Adrenal gland (tissue), 12 donors: ENCODE data around the gene C9orf78. TPM values are rescaled to one million over a fixed set of nuclear protein-coding genes. Genes with fewer than 3 reads are reported as not detected.
"Not testable (repeated sequence)": the region's sequence is repeated elsewhere in the genome, so short reads cannot be mapped to it uniquely, and the experiment has no call there.

Source experiments
- DNase-seq, 7 donors: peaks; one replicate each; pipeline ENCODE4 v3.0.0-alpha.2; 2019 to 2020
- H3K27ac ChIP-seq, 5 donors: fragments of 200-600 bp; sonication (generic) in 4 of 5; 1 replicate in 3 of 5; 2 replicates in 2 of 5; pipeline versions ENCODE4 v1.5.1 to v1.8.0; 2016 to 2020; ENCODE audit warnings: mild to moderate bottlenecking in 1 of 5
- H3K27me3 ChIP-seq: fragments of 200-600 bp; 2 replicates; pipeline ENCODE4 v1.8.0; 2021
- H3K36me3 ChIP-seq, 2 donors: fragments of 200-600 bp; replicated peaks in 1 of 2; 1 replicate in 1 of 2; 2 replicates in 1 of 2; pipeline versions ENCODE4 v1.5.1 to v1.8.0; 2018 to 2022
- H3K4me1 ChIP-seq, 2 donors: fragments of 200-600 bp; replicated peaks in 1 of 2; 1 replicate in 1 of 2; 2 replicates in 1 of 2; pipeline versions ENCODE4 v1.5.1 to v1.8.0; 2018 to 2021
- H3K4me3 ChIP-seq, 4 donors: fragments of 200-600 bp; sonication (generic) in 3 of 4; one replicate each; pipeline ENCODE4 v1.5.1; 2016 to 2018
- H3K9me3 ChIP-seq, 3 donors: fragments of 200-600 bp; sonication (generic) in 1 of 3; replicated peaks in 1 of 3; 1 replicate in 2 of 3; 2 replicates in 1 of 3; pipeline versions ENCODE4 v1.5.1 to v1.8.0; 2016 to 2021
- CTCF ChIP-seq, 6 experiments: fragments of 450-650 bp in 4 of 6; fragments of 200-600 bp in 2 of 6; sonication (generic) in 1 of 6; IDR thresholded peaks; 1 replicate in 5 of 6; 2 replicates in 1 of 6; pipeline versions ENCODE4 v1.5.1 to v1.8.0; 2016 to 2021; ENCODE audit warnings: antibody characterized with exemption in 6 of 6, mild to moderate bottlenecking in 2 of 6, moderate library complexity in 1 of 6
- POLR2A ChIP-seq, 2 donors: fragments of 450-650 bp; IDR thresholded peaks; one replicate each; pipeline ENCODE4 v1.6.1; 2017; ENCODE audit warnings: antibody characterized with exemption in 2 of 2, mild to moderate bottlenecking in 2 of 2, moderate library complexity in 1 of 2
- WGBS, 4 donors: extraction: QIAGEN DNeasy Blood & Tissue Kit in 2 of 4; methylation state at CpG; one replicate each; pipeline versions ENCODE4 v1.1.5 to v1.1.7; 2013 to 2017; 5-methylcytosine and 5-hydroxymethylcytosine counted together
- intact Hi-C, 2 donors: fragments of 100-400 bp; cut with DNase I; formaldehyde crosslinking; loops; one replicate each; pipeline versions ENCODE4 v1.14.1 to v1.15.0; 2022 to 2023
- polyA plus RNA-seq, 3 donors: library from polyadenylated mRNA; stranded (reverse); fragments of 200-250 nt in 2 of 3; fragments of 350-450 nt in 1 of 3; fragmentation: Illumina TruSeq in 1 of 3; extraction: RNeasy Lipid Tissue Mini Kit (QIAGEN cat#74804) in 1 of 3; gene quantifications; one replicate each; pipeline ENCODE4 v1.2.3, GENCODE V29; 2013 to 2014
- total RNA-seq, 9 donors: library from RNA; depleted of rRNA in 4 of 9; stranded (reverse); fragments of >200 nt in 4 of 9; fragments of 120-200 nt in 1 of 9; fragmentation: NEBNext Ultra II Directional in 1 of 9; extraction: Animal tissue kit (Norgen Biotek cat#: 25700) in 1 of 9; gene quantifications; one replicate each; pipeline versions ENCODE4 v1.1.0 to v1.2.4, GENCODE V29; 2013 to 2023
- donor health status: healthy with polysubstance abuse.
- donor health status: Bipolar disorder and iron deficiency.
- donor health status: DM: yes; HTN: yes; CAD: no.
- donor health status: DM: no; HTN: no; CAD: no.
- donor health status: DM: no; HTN: no; CAD: no.
- donor health status: DM: yes; HTN: yes; CAD: no.

The C9orf78 gene
- total and polyA plus RNA-seq, 12 donors, result 35.6 to 116 (median 43.2) TPM

- no peaks in the 10 kb centered on the region for H3K9me3 ChIP-seq
- H3K36me3 ChIP-seq, result no peaks in the 10 kb centered on the region
- no peak for TF ChIP-seq POLR2A (IDR thresholded peaks at IDR 0.05)
- no peak for TF ChIP-seq CTCF (IDR thresholded peaks at IDR 0.05)
- no peak for DNase-seq
- H3K27me3 ChIP-seq, result no peaks in the 10 kb centered on the region
- WGBS, 4 donors, result 73 to 85% (median 82%) methylated on average over 8 of the region's 8 CpGs
- intact Hi-C loops, result no loop called here
- no peak overlapping the region for H3K27ac ChIP-seq
- H3K4me3 ChIP-seq, result no peak overlapping the region
- H3K4me1 ChIP-seq, result no peaks in the 10 kb centered on the region
Observed at GRCh38 chr9:129794549-129794948, 40.5 kb downstream of the C9orf78 start.

- intact Hi-C loops, result loop anchor here in 1 of 2 donors (5.0 kb wide), 1 partner anchor 139 kb away; no protein-coding TSS in a partner anchor
- TF ChIP-seq POLR2A (IDR thresholded peaks at IDR 0.05) (no peak), CTCF (IDR thresholded peaks at IDR 0.05) (no peak)
- Histone ChIP-seq H3K9me3 (no peaks in the 10 kb centered on the region), H3K4me3 (no peak overlapping the region), H3K4me1 (no peaks in the 10 kb centered on the region), H3K27me3 (peaks cover 7% of the 10 kb centered on the region), H3K36me3 (no peaks in the 10 kb centered on the region), H3K27ac (no peak overlapping the region)
- DNase-seq, result no peak
- 78 to 80% (median 78%) methylated on average over 10 of the region's 10 CpGs for WGBS, 4 donors
Observed at GRCh38 chr9:129786481-129786880, 48.6 kb downstream of the C9orf78 start.

GRCh38 chr9:129785866-129786265, 49.2 kb downstream of the C9orf78 start:
- no peaks in the 10 kb centered on the region for H3K36me3 ChIP-seq
- intact Hi-C loops, result loop anchor here (2.0 to 5.0 kb wide), 2 partner anchors 49 to 139 kb away; no protein-coding TSS in a partner anchor
- DNase-seq, result no peak
- H3K4me1 ChIP-seq, result no peaks in the 10 kb centered on the region
- TF ChIP-seq POLR2A (IDR thresholded peaks at IDR 0.05) (no peak), CTCF (IDR thresholded peaks at IDR 0.05) (no peak)
- WGBS, 4 donors, result 63 to 91% (median 87%) methylated on average over 1 of the region's 1 CpG
- no peak overlapping the region for H3K4me3 ChIP-seq
- peaks cover 7% of the 10 kb centered on the region for H3K27me3 ChIP-seq
- H3K27ac ChIP-seq, result no peak overlapping the region
- H3K9me3 ChIP-seq, result no peaks in the 10 kb centered on the region

GRCh38 chr9:129784970-129785369, 50.1 kb downstream of the C9orf78 start:
- not testable (repeated sequence) for DNase-seq, H3K36me3 ChIP-seq, H3K9me3 ChIP-seq, H3K4me3 ChIP-seq, H3K4me1 ChIP-seq, H3K27ac ChIP-seq, H3K27me3 ChIP-seq
- 52 to 75% (median 64%) methylated on average over 11 of the region's 11 CpGs for WGBS, 4 donors
- intact Hi-C loops, result loop anchor here (2.0 to 5.0 kb wide), 3 partner anchors 48 to 143 kb away; partner anchors contain the start of gene ASB6 (in 1 of the 2)
